ENCODE measurements around the gene EHHADH. TPM values are rescaled to one million over a fixed set of nuclear protein-coding genes. Genes with fewer than 3 reads are reported as not detected.
"Not testable (repeated sequence)": the region's sequence is repeated elsewhere in the genome, so short reads cannot be mapped to it uniquely, and the experiment has no call there.

EHHADH gene
- total RNA-seq (2021) = 4.2 to 4.9 TPM (median 4.3 TPM) in 3 replicates
- percentile 46 among the genes with signal in this experiment for Bru-seq, nascent RNA
- long read RNA-seq, experiment 1, transcript EHHADH-201 (7 exons, 3,850 nt) = major isoform, 7 of 15 reads
- long read RNA-seq, experiment 1, partial matches to known transcripts = 0 of 15 reads
- long read RNA-seq, experiment 1, other reads (novel, unspliced or antisense) = 8 of 15 reads
- long read RNA-seq, experiment 2, partial matches to known transcripts = 0 of 5 reads
- long read RNA-seq, experiment 2, other reads (novel, unspliced or antisense) = 2 of 5 reads
- long read RNA-seq, experiment 3, partial matches to known transcripts = 0 of 3 reads
- long read RNA-seq, experiment 3, other reads (novel, unspliced or antisense) = 1 of 3 reads

DNA sequence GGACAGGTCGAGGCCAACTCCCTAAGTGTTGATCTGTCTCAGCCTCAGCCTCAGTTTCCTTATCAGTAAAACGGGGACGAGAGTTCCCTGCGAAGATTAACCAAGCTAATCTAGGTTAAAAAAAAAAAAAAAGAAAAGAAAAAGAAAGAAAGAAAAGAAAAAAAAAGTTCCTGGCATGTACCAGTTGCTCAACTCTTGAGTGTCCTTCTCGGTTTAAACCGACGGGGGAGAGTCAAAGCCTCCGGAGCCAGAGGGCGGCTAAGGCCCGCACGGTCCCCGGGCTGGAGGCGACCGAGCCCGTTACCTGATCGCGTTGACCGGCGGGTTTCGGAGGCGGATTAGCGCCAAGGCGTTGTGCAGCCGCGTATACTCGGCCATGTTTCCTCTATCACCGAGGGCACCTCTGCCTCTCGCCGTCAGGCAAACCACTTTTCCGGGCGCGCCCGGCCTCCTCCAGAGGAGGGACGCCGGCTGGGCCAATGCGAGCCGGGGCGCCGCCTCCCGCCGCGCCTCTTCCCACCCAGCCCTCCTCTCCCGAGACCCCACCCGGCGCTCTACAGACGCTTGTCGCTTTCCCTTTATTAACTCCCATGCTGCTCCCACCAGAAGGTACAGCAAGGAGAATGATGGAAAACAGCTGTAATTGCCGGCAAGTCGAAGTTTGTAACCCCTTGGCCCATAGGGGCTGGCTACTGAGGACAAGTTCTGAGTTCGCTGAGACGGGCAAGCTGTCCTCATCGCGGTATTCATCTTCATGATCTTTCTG is at the start of gene EHHADH:
Gene EHHADH, minus strand, starts transcription at position 405 of the 766 bp plus-strand sequence. Its CDS starts 27 bp downstream, at position 378.
- POLR2A ChIA-PET = no interaction called here
- H3K27ac Mint-ChIP-seq = no peak within 1 kb of the TSS

DNA sequence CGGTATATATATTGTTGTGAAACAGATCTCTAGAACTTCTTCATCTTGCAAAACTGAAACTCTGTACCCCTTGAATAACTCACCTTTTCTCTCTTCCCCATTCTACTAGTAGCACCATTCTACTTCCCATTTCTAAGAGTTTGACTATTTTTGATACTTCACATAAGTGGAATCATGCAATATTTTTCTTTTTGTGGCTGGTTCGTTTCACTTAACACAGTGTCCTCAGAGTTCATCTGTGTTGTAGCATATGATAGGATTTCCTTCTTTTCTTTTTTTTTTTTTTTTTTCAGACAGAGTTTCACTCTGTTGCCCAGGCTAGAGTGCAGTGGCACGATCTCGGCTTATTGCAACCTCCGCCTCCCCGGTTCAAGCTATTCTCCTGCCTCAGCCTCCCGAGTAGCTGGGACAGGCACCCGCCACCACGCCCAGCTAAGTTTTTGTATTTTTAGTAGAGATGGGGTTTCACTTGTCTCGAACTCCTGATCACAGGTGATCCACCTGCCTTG is 46.1 kb upstream of the EHHADH start:
- H3K27me3 Mint-ChIP-seq (ENCODE audit: low read depth); H3K27ac Mint-ChIP-seq; DNase-seq (ENCODE audit: low spot score); H3K4me1 Mint-ChIP-seq; H3K4me3 Mint-ChIP-seq; POLR2A ChIA-PET; H3K36me3 Mint-ChIP-seq; ATAC-seq; H3K9me3 Mint-ChIP-seq: not testable (repeated sequence)
- CTCF ChIA-PET = interaction anchor here (0.6 to 1.0 kb wide), 2 partner anchors 30 to 515 kb away, joined by 3 read pairs; no protein-coding TSS in a partner anchor

More for the DNA sequence above, at the start of gene EHHADH:
- Mint-ChIP-seq H3K27me3 (ENCODE audit: low read depth) (no peaks in the 10 kb centered on the region), H3K4me1 (peaks cover 7% of the 10 kb centered on the region), H3K4me3 (peak within 1 kb of the TSS; percentile 71), H3K36me3 (peaks cover 15% of the 10 kb centered on the region), H3K9me3 (peaks cover 28% of the 10 kb centered on the region)
- ATAC-seq = peak; percentile 89
- TF ChIP-seq, protein P1, sequence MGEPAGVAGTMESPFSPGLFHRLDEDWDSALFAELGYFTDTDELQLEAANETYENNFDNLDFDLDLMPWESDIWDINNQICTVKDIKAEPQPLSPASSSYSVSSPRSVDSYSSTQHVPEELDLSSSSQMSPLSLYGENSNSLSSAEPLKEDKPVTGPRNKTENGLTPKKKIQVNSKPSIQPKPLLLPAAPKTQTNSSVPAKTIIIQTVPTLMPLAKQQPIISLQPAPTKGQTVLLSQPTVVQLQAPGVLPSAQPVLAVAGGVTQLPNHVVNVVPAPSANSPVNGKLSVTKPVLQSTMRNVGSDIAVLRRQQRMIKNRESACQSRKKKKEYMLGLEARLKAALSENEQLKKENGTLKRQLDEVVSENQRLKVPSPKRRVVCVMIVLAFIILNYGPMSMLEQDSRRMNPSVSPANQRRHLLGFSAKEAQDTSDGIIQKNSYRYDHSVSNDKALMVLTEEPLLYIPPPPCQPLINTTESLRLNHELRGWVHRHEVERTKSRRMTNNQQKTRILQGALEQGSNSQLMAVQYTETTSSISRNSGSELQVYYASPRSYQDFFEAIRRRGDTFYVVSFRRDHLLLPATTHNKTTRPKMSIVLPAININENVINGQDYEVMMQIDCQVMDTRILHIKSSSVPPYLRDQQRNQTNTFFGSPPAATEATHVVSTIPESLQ (CRISPR knock-in tag; IDR thresholded peaks at IDR 0.05) = no peak
- TF ChIP-seq RORB (CRISPR knock-in tag; IDR thresholded peaks at IDR 0.05) = no peak
- peak; percentile 76 for TF ChIP-seq ZNF423 (CRISPR knock-in tag; IDR thresholded peaks at IDR 0.05)
- TF ChIP-seq GABPB1 (CRISPR knock-in tag; IDR thresholded peaks at IDR 0.05) = 0 out of 2 replicates have a peak, but pooled peaks have one; percentile 14
- no peak for TF ChIP-seq ZBTB43 (CRISPR knock-in tag; IDR thresholded peaks at IDR 0.05)
- TF ChIP-seq HMGA2 (CRISPR knock-in tag; IDR thresholded peaks at IDR 0.05) = no peak
- TF ChIP-seq ZNF263 (CRISPR knock-in tag; IDR thresholded peaks at IDR 0.05; ENCODE audit: low read depth) = no peak
- TF ChIP-seq FOXK1 (CRISPR knock-in tag; IDR thresholded peaks at IDR 0.05) = 0 out of 2 replicates have a peak, but pooled peaks have one; percentile 27
- peak; percentile 60 for DNase-seq (ENCODE audit: low spot score)
- CTCF ChIA-PET = interaction anchor here (0.6 to 1.2 kb wide), 4 partner anchors 16 to 188 kb away, joined by 3 read pairs; no protein-coding TSS in a partner anchor

- ChIA-PET CTCF (interaction anchor here (1.0 kb wide), 1 partner anchor 10 kb away, joined by 4 read pairs; no protein-coding TSS in a partner anchor), POLR2A (no interaction called here)
- Mint-ChIP-seq H3K4me1 (no peaks in the 10 kb centered on the region), H3K4me3 (no peak overlapping the region), H3K9me3 (no peaks in the 10 kb centered on the region), H3K27me3 (ENCODE audit: low read depth) (no peaks in the 10 kb centered on the region), H3K27ac (no peak overlapping the region), H3K36me3 (no peaks in the 10 kb centered on the region)
- ATAC-seq (no peak), DNase-seq (ENCODE audit: low spot score) (no peak)
- TF ChIP-seq GRHL2 (CRISPR knock-in tag; IDR thresholded peaks at IDR 0.05; ENCODE audit: insufficient replicate concordance, severe bottlenecking) = no peak
- TF ChIP-seq, protein P2, sequence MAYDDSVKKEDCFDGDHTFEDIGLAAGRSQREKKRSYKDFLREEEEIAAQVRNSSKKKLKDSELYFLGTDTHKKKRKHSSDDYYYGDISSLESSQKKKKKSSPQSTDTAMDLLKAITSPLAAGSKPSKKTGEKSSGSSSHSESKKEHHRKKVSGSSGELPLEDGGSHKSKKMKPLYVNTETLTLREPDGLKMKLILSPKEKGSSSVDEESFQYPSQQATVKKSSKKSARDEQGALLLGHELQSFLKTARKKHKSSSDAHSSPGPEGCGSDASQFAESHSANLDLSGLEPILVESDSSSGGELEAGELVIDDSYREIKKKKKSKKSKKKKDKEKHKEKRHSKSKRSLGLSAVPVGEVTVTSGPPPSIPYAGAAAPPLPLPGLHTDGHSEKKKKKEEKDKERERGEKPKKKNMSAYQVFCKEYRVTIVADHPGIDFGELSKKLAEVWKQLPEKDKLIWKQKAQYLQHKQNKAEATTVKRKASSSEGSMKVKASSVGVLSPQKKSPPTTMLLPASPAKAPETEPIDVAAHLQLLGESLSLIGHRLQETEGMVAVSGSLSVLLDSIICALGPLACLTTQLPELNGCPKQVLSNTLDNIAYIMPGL (CRISPR knock-in tag; IDR thresholded peaks at IDR 0.05) = no peak
- TF ChIP-seq, protein P3, sequence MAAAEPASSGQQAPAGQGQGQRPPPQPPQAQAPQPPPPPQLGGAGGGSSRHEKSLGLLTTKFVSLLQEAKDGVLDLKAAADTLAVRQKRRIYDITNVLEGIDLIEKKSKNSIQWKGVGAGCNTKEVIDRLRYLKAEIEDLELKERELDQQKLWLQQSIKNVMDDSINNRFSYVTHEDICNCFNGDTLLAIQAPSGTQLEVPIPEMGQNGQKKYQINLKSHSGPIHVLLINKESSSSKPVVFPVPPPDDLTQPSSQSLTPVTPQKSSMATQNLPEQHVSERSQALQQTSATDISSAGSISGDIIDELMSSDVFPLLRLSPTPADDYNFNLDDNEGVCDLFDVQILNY (CRISPR knock-in tag; IDR thresholded peaks at IDR 0.05) = no peak
- TF ChIP-seq PRRX2 (CRISPR knock-in tag; IDR thresholded peaks at IDR 0.05) = no peak
- no peak for TF ChIP-seq ZNF263 (CRISPR knock-in tag; IDR thresholded peaks at IDR 0.05; ENCODE audit: low read depth)
- no peak for TF ChIP-seq CBFB (CRISPR knock-in tag; IDR thresholded peaks at IDR 0.05; ENCODE audit: low read depth)
- TF ChIP-seq FOXK1 (CRISPR knock-in tag; IDR thresholded peaks at IDR 0.05) = no peak
- no peak for TF ChIP-seq NR3C1 (CRISPR knock-in tag; conservative IDR thresholded peaks at IDR 0.05; ENCODE audit: low read depth)
- no peak for TF ChIP-seq NFYB (CRISPR knock-in tag; conservative IDR thresholded peaks at IDR 0.05; ENCODE audit: low read depth)
- TF ChIP-seq, protein P4, sequence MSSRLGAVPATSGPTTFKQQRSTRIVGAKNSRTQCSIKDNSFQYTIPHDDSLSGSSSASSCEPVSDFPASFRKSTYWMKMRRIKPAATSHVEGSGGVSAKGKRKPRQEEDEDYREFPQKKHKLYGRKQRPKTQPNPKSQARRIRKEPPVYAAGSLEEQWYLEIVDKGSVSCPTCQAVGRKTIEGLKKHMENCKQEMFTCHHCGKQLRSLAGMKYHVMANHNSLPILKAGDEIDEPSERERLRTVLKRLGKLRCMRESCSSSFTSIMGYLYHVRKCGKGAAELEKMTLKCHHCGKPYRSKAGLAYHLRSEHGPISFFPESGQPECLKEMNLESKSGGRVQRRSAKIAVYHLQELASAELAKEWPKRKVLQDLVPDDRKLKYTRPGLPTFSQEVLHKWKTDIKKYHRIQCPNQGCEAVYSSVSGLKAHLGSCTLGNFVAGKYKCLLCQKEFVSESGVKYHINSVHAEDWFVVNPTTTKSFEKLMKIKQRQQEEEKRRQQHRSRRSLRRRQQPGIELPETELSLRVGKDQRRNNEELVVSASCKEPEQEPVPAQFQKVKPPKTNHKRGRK (CRISPR knock-in tag; IDR thresholded peaks at IDR 0.05; ENCODE audit: borderline replicate concordance) = no peak
Observed at GRCh38 chr3:185297867-185298266, 44.0 kb upstream of the EHHADH start.
